Liver (tissue), 9 donors: ENCODE results near the gene NAV2. TPM values are rescaled to one million over a fixed set of nuclear protein-coding genes. Genes with fewer than 3 reads are reported as not detected.
A peak's percentile ranks its signal among the peaks of the same experiment; 100 is the strongest.

Experiments
- DNase-seq: peaks from one replicate; pipeline ENCODE4 v3.0.0-alpha.2; 2017; ENCODE audit warnings: low spot score
- H3K27ac ChIP-seq, 2 donors: one replicate each; pipeline ENCODE4 v1.7.0; 2013; ENCODE audit warnings: inconsistent platforms in 2 of 2, low read length in 2 of 2, control low read depth in 1 of 2, low read depth in 1 of 2, mild to moderate bottlenecking in 1 of 2
- H3K27me3 ChIP-seq, 4 donors: one replicate each; pipeline versions ENCODE4 v1.6.1 to v1.7.0; 2013; ENCODE audit warnings: low read length in 3 of 4, inconsistent platforms in 1 of 4, mild to moderate bottlenecking in 1 of 4, moderate library complexity in 1 of 4; ENCODE audit not compliant: control insufficient read depth in 4 of 4, insufficient read depth in 4 of 4
- H3K36me3 ChIP-seq, 4 donors: one replicate each; pipeline versions ENCODE4 v1.6.1 to v1.7.0; 2013; ENCODE audit warnings: low read length in 3 of 4, mild to moderate bottlenecking in 3 of 4, low read depth in 1 of 4, moderate library complexity in 1 of 4; ENCODE audit not compliant: control insufficient read depth in 4 of 4, insufficient read depth in 3 of 4
- H3K4me1 ChIP-seq, 4 donors: one replicate each; pipeline versions ENCODE4 v1.6.1 to v1.7.0; 2013; ENCODE audit warnings: low read length in 3 of 4, mild to moderate bottlenecking in 3 of 4, moderate library complexity in 1 of 4; ENCODE audit not compliant: control insufficient read depth in 4 of 4, insufficient read depth in 4 of 4
- H3K4me3 ChIP-seq, 3 donors: one replicate each; pipeline versions ENCODE4 v1.6.1 to v1.7.0; 2013; ENCODE audit warnings: low read length in 3 of 3, control low read depth in 1 of 3, low read depth in 1 of 3, mild to moderate bottlenecking in 1 of 3
- H3K9ac ChIP-seq, 2 donors: one replicate each; pipeline ENCODE4 v1.7.0; 2013; ENCODE audit warnings: low read length in 2 of 2, mild to moderate bottlenecking in 2 of 2, moderate library complexity in 2 of 2, control low read depth in 1 of 2, low read depth in 1 of 2
- H3K9me3 ChIP-seq, 4 donors: one replicate each; pipeline versions ENCODE4 v1.6.1 to v1.7.0; 2013; ENCODE audit warnings: low read length in 3 of 4; ENCODE audit not compliant: control insufficient read depth in 4 of 4
- ATF3 ChIP-seq: IDR thresholded peaks from 2 replicates; pipeline ENCODE4 v1.6.1; 2016; ENCODE audit warnings: antibody characterized with exemption
- CTCF ChIP-seq: fragments of 150-350 bp; IDR thresholded peaks from 2 replicates; pipeline ENCODE4 v1.5.1; 2017; ENCODE audit warnings: improper control_type of control experiment, low read depth, low read length; ENCODE audit not compliant: missing input control
- EGR1 ChIP-seq, 2 donors: IDR thresholded peaks; 2 replicates each; pipeline ENCODE4 v1.6.1; 2016 to 2018; ENCODE audit warnings: antibody characterized with exemption in 2 of 2, low read depth in 2 of 2
- FOXA1 ChIP-seq: IDR thresholded peaks from 2 replicates; pipeline ENCODE4 v1.6.1; 2016; ENCODE audit warnings: antibody characterized with exemption
- FOXA2 ChIP-seq: IDR thresholded peaks from 2 replicates; pipeline ENCODE4 v1.6.1; 2016; ENCODE audit warnings: antibody characterized with exemption
- GABPA ChIP-seq, 2 donors: IDR thresholded peaks in 1 of 2; conservative IDR thresholded peaks in 1 of 2; 2 replicates each; pipeline ENCODE4 v1.6.1; 2016; ENCODE audit warnings: antibody characterized with exemption in 2 of 2, mild to moderate bottlenecking in 1 of 2, moderate library complexity in 1 of 2
- HNF4A ChIP-seq, 2 donors: conservative IDR thresholded peaks; 2 replicates each; pipeline ENCODE4 v1.6.1; 2016; ENCODE audit warnings: antibody characterized with exemption in 2 of 2, mild to moderate bottlenecking in 2 of 2
- HNF4G ChIP-seq: IDR thresholded peaks from 2 replicates; pipeline ENCODE4 v1.6.1; 2016; ENCODE audit warnings: antibody characterized with exemption
- JUND ChIP-seq, 2 donors: IDR thresholded peaks; 2 replicates each; pipeline ENCODE4 v1.6.1; 2016; ENCODE audit warnings: antibody characterized with exemption in 2 of 2
- MAX ChIP-seq: IDR thresholded peaks from 2 replicates; pipeline ENCODE4 v1.6.1; 2016; ENCODE audit warnings: antibody characterized with exemption
- NR2F2 ChIP-seq: IDR thresholded peaks from 2 replicates; pipeline ENCODE4 v1.6.1; 2016; ENCODE audit warnings: antibody characterized with exemption
- RAD21 ChIP-seq, 2 donors: IDR thresholded peaks; 2 replicates each; pipeline ENCODE4 v1.6.1; 2016; ENCODE audit warnings: antibody characterized with exemption in 2 of 2, mild to moderate bottlenecking in 2 of 2
- REST ChIP-seq: IDR thresholded peaks from 2 replicates; pipeline ENCODE4 v1.6.1; 2016; ENCODE audit warnings: antibody characterized with exemption, mild to moderate bottlenecking
- RXRA ChIP-seq, 2 donors: IDR thresholded peaks; 2 replicates each; pipeline ENCODE4 v1.6.1; 2017 to 2018; ENCODE audit warnings: antibody characterized with exemption in 2 of 2, mild to moderate bottlenecking in 1 of 2
- SP1 ChIP-seq: IDR thresholded peaks from 2 replicates; pipeline ENCODE4 v1.6.1; 2018; ENCODE audit warnings: antibody characterized with exemption, mild to moderate bottlenecking
- TAF1 ChIP-seq: conservative IDR thresholded peaks from 2 replicates; pipeline ENCODE4 v1.6.1; 2016; ENCODE audit warnings: antibody characterized with exemption, mild to moderate bottlenecking
- YY1 ChIP-seq: IDR thresholded peaks from 2 replicates; pipeline ENCODE4 v1.6.1; 2016; ENCODE audit warnings: antibody characterized with exemption, mild to moderate bottlenecking
- WGBS: extraction: QIAGEN DNeasy Blood & Tissue Kit; methylation state at CpG from one replicate; pipeline ENCODE4 v1.1.7; 2013; 5-methylcytosine and 5-hydroxymethylcytosine counted together
- polyA plus RNA-seq, 2 donors: library from polyadenylated mRNA; stranded (reverse) in 1 of 2; unstranded in 1 of 2; fragments of 200-250 nt in 1 of 2; fragments of >200 nt in 1 of 2; fragmentation: Nextera tagmentation in 1 of 2; extraction: Ambion mirVana in 1 of 2; gene quantifications; one replicate each; pipeline versions ENCODE4 v1.2.1 to v1.2.3, GENCODE V29; 2013 to 2015
- total RNA-seq, 2 donors: library from RNA; depleted of rRNA; stranded (reverse); fragments of >200 nt; gene quantifications; one replicate each; pipeline ENCODE4 v1.2.3, GENCODE V29; 2014
- donor health status: healthy.
- donor health status: healthy.
- donor health status: healthy.
- donor health status: healthy.
- donor health status: healthy.

The NAV2 gene
- total and polyA plus RNA-seq, 4 donors: 6.3 to 20.5 (median 11.6) TPM

- Histone ChIP-seq H3K4me1 (peaks cover 3 to 42% (median 23%) of the 10 kb centered on the region in 4 donors), H3K9me3 (no peaks in the 10 kb centered on the region), H3K27ac (no peak overlapping the region), H3K4me3 (no peak overlapping the region), H3K27me3 (no peaks in the 10 kb centered on the region), H3K36me3 (no peaks in the 10 kb centered on the region), H3K9ac (no peak overlapping the region)
- peak; percentile 83 to 87 for TF ChIP-seq RAD21 (IDR thresholded peaks at IDR 0.05)
- TF ChIP-seq CTCF: peak; percentile 63
- peak; percentile 28 for TF ChIP-seq HNF4G
- peak; percentile 41 to 79 for TF ChIP-seq HNF4A (conservative IDR thresholded peaks at IDR 0.05)
- peak; percentile 7 for TF ChIP-seq SP1
- TF ChIP-seq REST: no peak
- no peak for TF ChIP-seq EGR1 (IDR thresholded peaks at IDR 0.05; ENCODE audit: low read depth in 2 of 2)
- no peak for TF ChIP-seq FOXA1
- TF ChIP-seq FOXA2: no peak
- no peak for TF ChIP-seq RXRA (IDR thresholded peaks at IDR 0.05)
- TF ChIP-seq TAF1: no peak
- no peak for TF ChIP-seq MAX
- WGBS: 19% methylated on average over 2 of the region's 2 CpGs
- DNase-seq: no peak
These were observed 192.7 kb downstream of the NAV2 start for GRCh38 chr11:19905280-19905853.

GRCh38 chr11:19906126-19906525 lies 193.5 kb downstream of the NAV2 start:
- TF ChIP-seq YY1 (no peak), ATF3 (no peak), FOXA1 (no peak), RXRA (IDR thresholded peaks at IDR 0.05) (no peak), SP1 (no peak), JUND (IDR thresholded peaks at IDR 0.05) (no peak), EGR1 (IDR thresholded peaks at IDR 0.05; ENCODE audit: low read depth in 2 of 2) (no peak), TAF1 (no peak), FOXA2 (no peak), REST (no peak), RAD21 (IDR thresholded peaks at IDR 0.05) (no peak), CTCF (no peak), GABPA (IDR thresholded peaks at IDR 0.05 in 1 of 2, conservative IDR thresholded peaks at IDR 0.05 in 1 of 2) (no peak), HNF4G (no peak), NR2F2 (no peak), MAX (no peak)
- WGBS: 94% methylated on average over 3 of the region's 3 CpGs
- Histone ChIP-seq H3K4me1 (peaks cover 3 to 44% (median 28%) of the 10 kb centered on the region in 4 donors), H3K9me3 (no peaks in the 10 kb centered on the region), H3K27me3 (no peaks in the 10 kb centered on the region), H3K4me3 (no peak overlapping the region), H3K36me3 (no peaks in the 10 kb centered on the region), H3K27ac (no peak overlapping the region), H3K9ac (no peak overlapping the region)
- no peak for DNase-seq
